B cell (primary cell): ENCODE results near the gene HS6ST3.

Experiments
- EZH2 ChIP-seq: IDR thresholded peaks from 2 replicates; pipeline ENCODE4 v1.6.1; 2012; ENCODE audit warnings: borderline replicate concordance, low read depth, mild to moderate bottlenecking, moderate library complexity, low read length; ENCODE audit not compliant: insufficient read depth, poor library complexity, severe bottlenecking
- TF ChIP-seq, protein P1 (sequence below): fragments of 200-600 bp; IDR thresholded peaks from one replicate; pipeline ENCODE4 v1.8.0; 2022; ENCODE audit warnings: antibody characterized with exemption, mild to moderate bottlenecking

DNA sequence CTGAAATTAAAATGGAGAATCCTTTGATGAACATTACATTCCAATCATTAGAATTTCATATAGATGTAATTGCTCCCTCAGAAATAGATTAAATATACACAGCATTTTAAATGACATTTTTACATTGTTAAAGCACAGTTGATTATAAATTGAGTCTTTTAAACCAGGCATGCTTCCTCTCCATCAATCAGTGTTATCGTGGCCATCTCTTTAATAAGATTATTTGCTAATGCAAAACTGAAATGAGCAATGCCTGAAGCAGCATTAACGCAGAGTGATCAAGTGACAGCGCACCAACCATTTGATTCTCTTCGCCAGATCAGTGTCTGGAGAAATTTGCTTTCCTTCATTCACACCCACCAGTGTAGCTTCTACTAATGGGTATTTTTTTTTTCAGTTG, 644.6 kb downstream of the HS6ST3 start:
- TF ChIP-seq, protein P1, sequence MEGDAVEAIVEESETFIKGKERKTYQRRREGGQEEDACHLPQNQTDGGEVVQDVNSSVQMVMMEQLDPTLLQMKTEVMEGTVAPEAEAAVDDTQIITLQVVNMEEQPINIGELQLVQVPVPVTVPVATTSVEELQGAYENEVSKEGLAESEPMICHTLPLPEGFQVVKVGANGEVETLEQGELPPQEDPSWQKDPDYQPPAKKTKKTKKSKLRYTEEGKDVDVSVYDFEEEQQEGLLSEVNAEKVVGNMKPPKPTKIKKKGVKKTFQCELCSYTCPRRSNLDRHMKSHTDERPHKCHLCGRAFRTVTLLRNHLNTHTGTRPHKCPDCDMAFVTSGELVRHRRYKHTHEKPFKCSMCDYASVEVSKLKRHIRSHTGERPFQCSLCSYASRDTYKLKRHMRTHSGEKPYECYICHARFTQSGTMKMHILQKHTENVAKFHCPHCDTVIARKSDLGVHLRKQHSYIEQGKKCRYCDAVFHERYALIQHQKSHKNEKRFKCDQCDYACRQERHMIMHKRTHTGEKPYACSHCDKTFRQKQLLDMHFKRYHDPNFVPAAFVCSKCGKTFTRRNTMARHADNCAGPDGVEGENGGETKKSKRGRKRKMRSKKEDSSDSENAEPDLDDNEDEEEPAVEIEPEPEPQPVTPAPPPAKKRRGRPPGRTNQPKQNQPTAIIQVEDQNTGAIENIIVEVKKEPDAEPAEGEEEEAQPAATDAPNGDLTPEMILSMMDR, result no peak
- no peak for TF ChIP-seq EZH2
